GM12878 (cell line): ENCODE results near the gene ANXA9. TPM values are rescaled to one million over a fixed set of nuclear protein-coding genes. Genes with fewer than 3 reads are reported as not detected.

ENCODE experiments used
- ATAC-seq: fragments of 200-7000 bp; cut with Tn5 transposase; 3 replicates; pipeline ENCODE4 v1.9.1; 2020; ENCODE audit warnings: mild to moderate bottlenecking, moderate library complexity
- BruUV-seq: library from RNA; stranded (reverse); fragments of 400-500 nt; replicated peaks from 2 replicates; lab custom pipeline; 2021; lab: Mats Ljungman, UMichigan
- CTCF ChIA-PET: fragments of 300-600 bp; sonication (Branson Sonifier 250); formaldehyde crosslinking; extraction: SDS; loops from one replicate; lab custom pipeline; 2021; ENCODE audit warnings: inconsistent platforms; lab: Yijun Ruan, JAX
- POLR2A ChIA-PET: fragments of 350-600 bp; formaldehyde crosslinking; extraction: SDS; loops from one replicate; lab custom pipeline; 2021; ENCODE audit warnings: inconsistent platforms; lab: Charles Lee
- RAD21 ChIA-PET: fragments of 300-600 bp; sonication (Branson Sonifier 250); formaldehyde crosslinking; loops from one replicate; lab custom pipeline; 2023; ENCODE audit warnings: antibody characterized with exemption; ENCODE audit not compliant: unreplicated experiment; lab: Charles Lee
- SMC1A ChIA-PET: fragments of 300-600 bp; sonication (Branson Sonifier 250); formaldehyde crosslinking; loops from one replicate; lab custom pipeline; 2023; ENCODE audit not compliant: unreplicated experiment, uncharacterized antibody; lab: Charles Lee
- DNase-seq: peaks from one replicate; pipeline ENCODE4 v3.0.0-alpha.2; 2011; ENCODE audit warnings: low read depth, low spot score
- FAIRE-seq: peaks from 3 replicates; lab custom pipeline; 2011; peaks lifted over from hg19 to GRCh38; lab: Jason Lieb, UNC
- H2AFZ ChIP-seq: 2 replicates; pipeline ENCODE4 v1.6.0; 2011; ENCODE audit warnings: low read depth, low read length, control low read depth; ENCODE audit not compliant: control insufficient read depth
- H3K27ac ChIP-seq: 2 replicates; pipeline ENCODE4 v1.5.1; 2011; ENCODE audit warnings: control low read depth; ENCODE audit not compliant: control insufficient read depth, insufficient read depth
- H3K27me3 ChIP-seq, 2 experiments: replicated peaks in 1 of 2; 2 replicates each; pipeline versions ENCODE4 v1.6.0 to v1.6.1; 2011; ENCODE audit warnings: low read length in 1 of 2; ENCODE audit not compliant: control insufficient read depth in 2 of 2, insufficient read depth in 2 of 2
- H3K36me3 ChIP-seq, 2 experiments: 2 replicates each; pipeline ENCODE4 v1.5.1; 2011; ENCODE audit warnings: low read length in 1 of 2; ENCODE audit not compliant: control insufficient read depth in 2 of 2, insufficient read depth in 2 of 2
- H3K4me1 ChIP-seq: 2 replicates; pipeline ENCODE4 v1.6.1; 2011; ENCODE audit warnings: mild to moderate bottlenecking, low read length, moderate library complexity, mixed read lengths; ENCODE audit not compliant: control insufficient read depth, insufficient read depth
- H3K4me2 ChIP-seq: 2 replicates; pipeline ENCODE4 v1.6.0; 2011; ENCODE audit warnings: control low read depth; ENCODE audit not compliant: control insufficient read depth, insufficient read depth
- H3K4me3 ChIP-seq: fragments of 200-600 bp; sonication (generic); 2 replicates; pipeline ENCODE4 v1.5.1; 2016
- H3K79me2 ChIP-seq: 2 replicates; pipeline ENCODE4 v1.6.0; 2011; ENCODE audit warnings: low read length; ENCODE audit not compliant: control insufficient read depth, insufficient read depth
- H3K9ac ChIP-seq: 2 replicates; pipeline ENCODE4 v1.8.0; 2011; ENCODE audit warnings: low read length, control low read depth, mixed read lengths; ENCODE audit not compliant: control insufficient read depth, insufficient read depth
- H3K9me3 ChIP-seq: replicated peaks from 3 replicates; pipeline ENCODE4 v1.5.1; 2011; ENCODE audit warnings: mild to moderate bottlenecking, low read length; ENCODE audit not compliant: control insufficient read depth, insufficient read depth
- H4K20me1 ChIP-seq: 2 replicates; pipeline ENCODE4 v1.6.0; 2011; ENCODE audit not compliant: control insufficient read depth, insufficient read depth
- CBX3 ChIP-seq: fragments of 200-600 bp; sonication (generic); IDR thresholded peaks from 2 replicates; pipeline ENCODE4 v1.6.1; 2016; ENCODE audit warnings: low read depth, borderline replicate concordance
- CHD1 ChIP-seq: IDR thresholded peaks from 2 replicates; pipeline ENCODE4 v1.6.1; 2012; ENCODE audit warnings: low read depth, low read length, improper control_type of control experiment
- CHD4 ChIP-seq: fragments of 200-600 bp; sonication (generic); IDR thresholded peaks from 2 replicates; pipeline ENCODE4 v1.6.1; 2016; ENCODE audit warnings: mild to moderate bottlenecking
- EED ChIP-seq: sonication (generic); IDR thresholded peaks from 2 replicates; pipeline ENCODE4 v1.6.1; 2016; ENCODE audit warnings: antibody characterized with exemption, low read depth
- EP300 ChIP-seq, 2 experiments: fragments of 150-350 bp in 1 of 2; IDR thresholded peaks; 2 replicates each; pipeline ENCODE4 v1.6.1; 2011 to 2012; ENCODE audit warnings: low read depth in 2 of 2, low read length in 2 of 2, borderline replicate concordance in 1 of 2, improper control_type of control experiment in 1 of 2, inconsistent platforms in 1 of 2; ENCODE audit not compliant: control insufficient read depth in 1 of 2
- FOXK2 ChIP-seq: fragments of 450-650 bp; IDR thresholded peaks from 2 replicates; pipeline ENCODE4 v1.6.1; 2017; ENCODE audit warnings: mild to moderate bottlenecking, moderate library complexity
- IKZF1 ChIP-seq: fragments of 450-650 bp; conservative IDR thresholded peaks from 2 replicates; pipeline ENCODE4 v1.6.1; 2017; ENCODE audit warnings: antibody characterized with exemption, mild to moderate bottlenecking
- IRF4 ChIP-seq: IDR thresholded peaks from 2 replicates; pipeline ENCODE4 v1.6.1; 2011; ENCODE audit warnings: low read depth, low read length
- KLF5 ChIP-seq: fragments of 450-650 bp; IDR thresholded peaks from 2 replicates; pipeline ENCODE4 v1.6.1; 2014; ENCODE audit warnings: mild to moderate bottlenecking; ENCODE audit not compliant: partially characterized antibody
- MYC ChIP-seq: IDR thresholded peaks from 2 replicates; pipeline ENCODE4 v1.6.1; 2011; ENCODE audit warnings: mild to moderate bottlenecking, low read length, moderate library complexity, inconsistent platforms; ENCODE audit not compliant: insufficient read depth, insufficient replicate concordance, insufficient read length, severe bottlenecking
- POLR2AphosphoS5 ChIP-seq: IDR thresholded peaks from 2 replicates; pipeline ENCODE4 v1.6.1; 2011; ENCODE audit warnings: mild to moderate bottlenecking, low read length, inconsistent platforms
- SIX5 ChIP-seq: IDR thresholded peaks from 2 replicates; pipeline ENCODE4 v1.6.1; 2011; ENCODE audit warnings: mild to moderate bottlenecking, low read depth, low read length, moderate library complexity; ENCODE audit not compliant: severe bottlenecking
- STAT3 ChIP-seq: IDR thresholded peaks from 2 replicates; pipeline ENCODE4 v1.6.1; 2011; ENCODE audit warnings: low read depth, low read length, improper control_type of control experiment
- ZBTB4 ChIP-seq: fragments of 450-650 bp; formaldehyde crosslinking; IDR thresholded peaks from 2 replicates; pipeline ENCODE4 v1.4.0; 2022; ENCODE audit warnings: mild to moderate bottlenecking, moderate library complexity
- ZNF384 ChIP-seq: IDR thresholded peaks from 2 replicates; pipeline ENCODE4 v1.6.1; 2012; ENCODE audit warnings: low read depth, mild to moderate bottlenecking, low read length, improper control_type of control experiment, borderline replicate concordance
- WGBS: methylation state at CpG from one replicate; pipeline ENCODE4 v1.1.6; 2016; ENCODE audit warnings: low lambda C conversion rate; ENCODE audit not compliant: insufficient replicate concordance, insufficient coverage; ENCODE audit errors: missing lambda C conversion rate; 5-methylcytosine and 5-hydroxymethylcytosine counted together
- in situ Hi-C: fragments of 300-500 bp; cut with MboI; formaldehyde crosslinking; loops from 9 replicates; pipeline ENCODE4 v1.14.3; 2018; ENCODE audit warnings: mixed read lengths
- intact Hi-C: fragments of 100-400 bp; cut with micrococcal nuclease; formaldehyde crosslinking; loops from one replicate; pipeline ENCODE4 v1.14.2; 2022; ENCODE audit not compliant: unreplicated experiment
- polyA plus RNA-seq, 11 experiments: library from polyadenylated mRNA; depleted of rRNA in 4 of 11; unstranded in 6 of 11; stranded (reverse) in 5 of 11; fragments of >200 nt; fragmentation: Nextera tagmentation in 4 of 11; fragmentation: Illumina TruSeq in 1 of 11; extraction: Ambion mirVana in 4 of 11; extraction: Trizol in 1 of 11; gene quantifications; 1 replicate in 1 of 11; 2 replicates in 10 of 11; pipeline versions ENCODE4 v1.2.1 to v1.2.3, GENCODE V29; 2011 to 2016; ENCODE audit warnings: inconsistent platforms in 2 of 11, missing spikeins in 2 of 11, low read depth in 1 of 11
- total RNA-seq, 4 experiments: library from RNA; depleted of rRNA in 3 of 4; stranded (reverse); fragments of >200 nt in 3 of 4; fragmentation: Illumina TruSeq in 1 of 4; extraction: Trizol in 1 of 4; gene quantifications; 2 replicates each; pipeline versions ENCODE4 v1.2.1 to v1.2.3, GENCODE V29; 2013 to 2021

Gene ANXA9
- total and polyA plus RNA-seq, 10 of the 15 experiments (the other 5 are each of a cell fraction or from before 2014, with no cell fraction given), result 0.04 to 0.43 (median 0.18) TPM; not detected in 4

- H3K4me2 ChIP-seq, result no peak overlapping the region
- no peaks in the 10 kb centered on the region for H3K4me1 ChIP-seq
- no peak overlapping the region for H3K27ac ChIP-seq
- FAIRE-seq (no peak), DNase-seq (no peak), ATAC-seq (no peak)
- CTCF ChIA-PET, result interaction anchor here (0.7 to 1.5 kb wide), 4 partner anchors 14 to 31 kb away, joined by 3 read pairs; no protein-coding TSS in a partner anchor
- in situ Hi-C loops (no loop called here), intact Hi-C loops (no loop called here)
- H3K4me3 ChIP-seq, result no peak overlapping the region
- H3K36me3 ChIP-seq, result peaks cover 29 to 40% of the 10 kb centered on the region in 2 experiments
- WGBS, result 88% methylated on average over 10 of the region's 10 CpGs
- TF ChIP-seq IKZF1 (no peak), POLR2AphosphoS5 (peak; percentile 20; the same call in 1 of the 2 replicates)
- no peaks in the 10 kb centered on the region for H4K20me1 ChIP-seq
- POLR2A ChIA-PET, result no interaction called here
- H2AFZ ChIP-seq, result no peak overlapping the region
- SMC1A ChIA-PET, result no interaction called here
- RAD21 ChIA-PET, result no interaction called here
- BruUV-seq, result no TSS peak
- no peaks in the 10 kb centered on the region for H3K79me2 ChIP-seq
- H3K9me3 ChIP-seq, result no peaks in the 10 kb centered on the region
- H3K9ac ChIP-seq, result no peak overlapping the region
- no peaks in the 10 kb centered on the region for H3K27me3 ChIP-seq
Observed at GRCh38 chr1:150963321-150964163, 18.6 kb upstream of the ANXA9 start.

- RAD21 ChIA-PET, result no interaction called here
- SMC1A ChIA-PET, result no interaction called here
- no peak for TF ChIP-seq SIX5
- no peak for TF ChIP-seq EED
- no peak for TF ChIP-seq ZNF384
- TF ChIP-seq STAT3, result no peak
- no peak for TF ChIP-seq IRF4
- no peak for TF ChIP-seq EP300 (IDR thresholded peaks at IDR 0.05; ENCODE audit: borderline replicate concordance in 1 of 2, control insufficient read depth in 1 of 2, low read depth in 2 of 2, low read length in 2 of 2)
- no peak for TF ChIP-seq ZBTB4 (CRISPR knock-in tag)
- TF ChIP-seq CHD4, result no peak
- TF ChIP-seq CHD1, result no peak
- TF ChIP-seq KLF5, result no peak
- no peak for TF ChIP-seq FOXK2
- no peak for TF ChIP-seq MYC
- TF ChIP-seq CBX3, result no peak
Observed at GRCh38 chr1:150964164-150964489, 18.0 kb upstream of the ANXA9 start.

More at GRCh38 chr1:150964164-150964489, 18.0 kb upstream of the ANXA9 start:
- Histone ChIP-seq H3K79me2 (no peaks in the 10 kb centered on the region), H3K9ac (no peak overlapping the region), H3K36me3 (peaks cover 28 to 38% of the 10 kb centered on the region in 2 experiments), H4K20me1 (no peaks in the 10 kb centered on the region), H3K4me1 (no peaks in the 10 kb centered on the region), H3K27ac (no peak overlapping the region), H3K9me3 (no peaks in the 10 kb centered on the region), H3K27me3 (no peaks in the 10 kb centered on the region), H3K4me3 (no peak overlapping the region), H2AFZ (no peak overlapping the region), H3K4me2 (no peak overlapping the region)
- ChIA-PET POLR2A (no interaction called here), CTCF (interaction anchor here (1.5 kb wide), 2 partner anchors 16 to 31 kb away, joined by 3 read pairs; no protein-coding TSS in a partner anchor)
- BruUV-seq, result no TSS peak
- FAIRE-seq (no peak), DNase-seq (no peak), ATAC-seq (no peak)
- in situ Hi-C loops, result no loop called here
- intact Hi-C loops, result no loop called here
- 91% methylated on average over 5 of the region's 5 CpGs for WGBS
